Transverse colon (tissue), 4 donors: Measurements from ENCODE around the gene FBL.
"Not testable (repeated sequence)": the region's sequence is repeated elsewhere in the genome, so short reads cannot be mapped to it uniquely, and the experiment has no call there.

ENCODE experiments used
- CTCF ChIP-seq, 5 experiments: fragments of 200-600 bp in 3 of 5; fragments of 450-650 bp in 2 of 5; sonication (generic) in 3 of 5; IDR thresholded peaks; 1 replicate in 2 of 5; 2 replicates in 3 of 5; pipeline ENCODE4 v1.5.1; 2016 to 2017; ENCODE audit warnings: antibody characterized with exemption in 5 of 5, inconsistent platforms in 3 of 5, mild to moderate bottlenecking in 2 of 5, moderate library complexity in 1 of 5
- EP300 ChIP-seq: sonication (generic); formaldehyde crosslinking; IDR thresholded peaks from one replicate; pipeline ENCODE4 v1.6.1; 2017; ENCODE audit warnings: antibody characterized with exemption, low read depth
- POLR2A ChIP-seq: fragments of 450-650 bp; IDR thresholded peaks from one replicate; pipeline ENCODE4 v1.6.1; 2016; ENCODE audit warnings: antibody characterized with exemption, mild to moderate bottlenecking, moderate library complexity
- POLR2AphosphoS5 ChIP-seq, 3 donors: sonication (generic); formaldehyde crosslinking; IDR thresholded peaks; one replicate each; pipeline ENCODE4 v1.6.1; 2016; ENCODE audit warnings: antibody characterized with exemption in 3 of 3

- TF ChIP-seq CTCF (IDR thresholded peaks at IDR 0.05); POLR2AphosphoS5 (IDR thresholded peaks at IDR 0.05); POLR2A; EP300: not testable (repeated sequence)
Measured at GRCh38 chr19:39894236-39894606, 48.0 kb upstream of the FBL start.
